ENCODE results near the gene OSBPL10.

GRCh38 chr3:31624083-31624709, 356.9 kb downstream of the OSBPL10 start:
- TF ChIP-seq CTCF (IDR thresholded peaks at IDR 0.05) (no peak), POLR2A (IDR thresholded peaks at IDR 0.05) (no peak)
